Lung microvascular endothelial cell (primary cell): ENCODE measurements around the gene L3MBTL4. TPM values are rescaled to one million over a fixed set of nuclear protein-coding genes. Genes with fewer than 3 reads are reported as not detected.
"Not testable (repeated sequence)": the region's sequence is repeated elsewhere in the genome, so short reads cannot be mapped to it uniquely, and the experiment has no call there.

Experiments used
- DNase-seq, 2 donors: peaks; one replicate each; pipeline versions ENCODE4 v3.0.0 to v3.0.0-alpha.2; 2010; ENCODE audit warnings: low read depth in 2 of 2
- total RNA-seq: library from RNA; depleted of rRNA; stranded (reverse); fragments of >200 nt; gene quantifications from 2 replicates; pipeline ENCODE4 v1.2.1, GENCODE V29; 2014

Gene L3MBTL4
- total RNA-seq = 2.8 and 15.9 TPM in 2 replicates

GRCh38 chr18:6414723-6415417, at the start of gene L3MBTL4:
TSS of gene L3MBTL4 (minus strand) at chr18:6414911. CDS start at chr18:6311625, 103,286 bp downstream.
- DNase-seq = peak in 1 of 2 donors; percentile 8

DNA sequence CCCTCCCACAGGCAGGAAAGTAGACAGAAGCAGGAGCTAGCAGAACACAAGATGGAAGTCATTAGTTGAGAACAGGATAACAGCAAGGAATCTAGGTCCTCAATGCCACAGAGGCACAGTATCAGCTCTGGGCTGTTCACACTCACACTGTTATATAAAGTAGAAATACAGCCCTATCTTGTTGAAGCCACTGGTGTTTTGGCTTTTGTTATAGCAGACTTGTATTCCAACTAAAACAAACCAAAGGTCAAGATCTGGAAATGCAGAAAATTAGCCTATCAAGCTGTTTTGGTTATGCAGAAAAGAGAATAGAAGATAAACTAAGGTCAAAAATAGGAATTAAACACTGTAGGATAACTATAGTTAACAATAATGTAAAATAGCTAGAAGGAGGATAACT, 37.5 kb upstream of the L3MBTL4 start:
- DNase-seq = no peak

- no peak for DNase-seq
These were observed 34.5 kb upstream of the L3MBTL4 start for GRCh38 chr18:6449213-6449612.

GRCh38 chr18:6444466-6445228, 29.9 kb upstream of the L3MBTL4 start:
- DNase-seq = no peak

DNA sequence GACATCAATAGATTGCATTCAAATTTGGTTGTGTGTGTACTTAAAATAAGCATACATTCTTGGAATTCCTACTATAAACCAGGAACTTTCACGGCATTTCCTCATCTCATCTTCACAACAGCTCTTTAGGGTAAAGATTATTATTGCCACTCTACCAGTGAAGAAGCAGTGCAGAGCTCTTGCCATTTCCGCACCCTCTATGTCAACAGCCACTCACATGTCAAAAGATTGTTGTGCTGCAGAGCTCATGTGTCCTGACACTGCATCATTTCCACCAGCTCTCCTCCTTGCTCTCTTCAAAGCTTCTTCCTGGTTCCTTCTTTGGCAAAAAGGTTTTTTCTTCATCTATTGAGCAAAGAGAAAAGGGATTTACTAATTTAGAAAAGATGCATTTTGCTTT, 26.5 kb upstream of the L3MBTL4 start:
- no peak for DNase-seq

DNA sequence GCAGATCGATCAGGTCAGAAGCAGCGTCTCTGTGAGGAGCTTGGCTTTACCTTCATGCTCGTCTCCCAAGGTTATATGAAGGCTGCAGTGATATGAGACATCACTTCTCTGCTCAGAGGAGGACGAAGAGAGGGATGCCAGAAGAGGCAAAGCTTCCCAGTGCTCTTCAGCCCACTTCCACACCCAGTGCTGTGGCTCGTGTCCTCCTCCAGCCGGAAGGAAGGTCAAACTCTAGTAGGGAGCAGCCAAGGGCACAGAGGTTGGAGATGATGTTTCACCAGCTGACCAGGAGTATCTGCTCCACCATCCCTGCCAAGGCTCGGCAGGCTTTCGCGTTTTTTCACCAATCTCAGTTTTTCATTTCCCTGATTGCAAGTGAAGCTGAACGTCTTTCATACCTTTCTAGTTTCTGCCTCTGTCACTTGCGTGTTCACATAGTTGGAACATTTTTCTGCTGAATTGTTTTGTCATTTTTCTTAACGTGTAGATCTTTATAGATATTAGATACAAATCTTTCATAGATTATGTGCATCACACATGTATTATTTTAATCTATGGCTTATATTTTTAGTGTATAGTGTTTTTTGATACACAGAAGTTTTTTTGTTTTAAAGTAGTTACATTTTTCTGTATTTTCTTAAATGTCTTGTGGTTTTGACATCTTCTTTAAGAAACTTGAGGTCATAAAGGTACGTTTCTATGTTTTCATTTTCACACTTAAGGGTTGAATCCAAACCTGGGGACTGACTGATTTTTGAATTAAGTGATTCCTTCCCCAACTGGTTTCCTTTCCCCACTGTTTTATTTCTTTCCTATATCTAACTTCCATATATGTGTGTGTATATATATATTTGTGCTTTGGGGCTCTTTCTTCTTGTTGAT, 23.5 kb upstream of the L3MBTL4 start:
- no peak for DNase-seq

- no peak for DNase-seq
These were observed 21.0 kb upstream of the L3MBTL4 start for GRCh38 chr18:6435731-6436130.

GRCh38 chr18:6434987-6435709, 20.4 kb upstream of the L3MBTL4 start:
- DNase-seq = no peak

DNA sequence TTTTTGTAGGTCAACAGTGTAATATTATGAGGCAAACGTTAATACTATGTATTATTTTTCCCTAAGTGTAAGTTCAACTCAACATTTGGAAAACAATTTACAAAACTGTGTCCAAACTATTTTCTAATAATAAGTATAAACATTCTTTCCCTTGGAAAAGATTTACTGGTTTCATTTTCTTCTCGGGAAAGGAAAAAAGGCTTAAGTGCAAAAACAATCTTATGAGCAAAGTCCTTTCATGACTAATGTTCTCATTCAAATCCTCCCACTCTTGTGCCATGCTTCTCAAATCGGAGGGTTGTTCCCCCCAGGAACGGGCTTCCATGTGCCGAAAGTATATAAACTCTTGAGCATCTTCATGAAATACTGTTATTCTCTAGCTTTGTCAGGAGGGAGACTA, 19.8 kb upstream of the L3MBTL4 start:
- no peak for DNase-seq

DNA sequence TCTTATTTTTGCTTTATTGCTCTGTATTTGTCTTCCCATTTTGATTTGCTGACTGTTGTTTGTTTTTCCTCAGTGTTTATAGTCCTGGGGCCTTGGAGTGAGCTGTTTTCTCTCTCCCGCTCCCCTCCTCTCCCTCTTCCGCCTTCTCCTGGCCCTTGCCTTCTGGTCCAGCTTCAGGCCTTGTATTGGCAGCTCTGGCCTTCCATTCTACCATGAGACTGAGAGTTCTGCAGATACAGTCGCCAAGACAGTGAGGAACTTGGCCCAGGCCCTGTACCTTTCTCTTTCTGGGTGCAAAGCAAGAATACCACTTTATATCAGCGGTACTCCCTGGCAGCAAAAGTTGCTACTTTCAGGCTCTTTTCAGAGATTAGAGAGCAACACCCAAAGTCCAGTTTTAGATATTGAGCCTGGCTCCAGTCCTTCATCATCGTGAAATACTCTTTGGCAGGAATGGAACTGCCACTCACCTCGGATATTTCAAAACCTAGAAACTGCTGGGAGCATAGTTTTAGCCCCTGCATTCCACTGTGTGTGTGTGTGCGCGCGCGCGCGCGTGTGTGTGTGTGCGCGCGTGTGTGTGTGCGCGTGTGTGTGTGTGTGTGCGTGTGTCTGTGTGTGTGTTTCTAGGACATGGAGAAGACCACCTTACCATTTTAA, 17.1 kb upstream of the L3MBTL4 start:
- no peak for DNase-seq

DNA sequence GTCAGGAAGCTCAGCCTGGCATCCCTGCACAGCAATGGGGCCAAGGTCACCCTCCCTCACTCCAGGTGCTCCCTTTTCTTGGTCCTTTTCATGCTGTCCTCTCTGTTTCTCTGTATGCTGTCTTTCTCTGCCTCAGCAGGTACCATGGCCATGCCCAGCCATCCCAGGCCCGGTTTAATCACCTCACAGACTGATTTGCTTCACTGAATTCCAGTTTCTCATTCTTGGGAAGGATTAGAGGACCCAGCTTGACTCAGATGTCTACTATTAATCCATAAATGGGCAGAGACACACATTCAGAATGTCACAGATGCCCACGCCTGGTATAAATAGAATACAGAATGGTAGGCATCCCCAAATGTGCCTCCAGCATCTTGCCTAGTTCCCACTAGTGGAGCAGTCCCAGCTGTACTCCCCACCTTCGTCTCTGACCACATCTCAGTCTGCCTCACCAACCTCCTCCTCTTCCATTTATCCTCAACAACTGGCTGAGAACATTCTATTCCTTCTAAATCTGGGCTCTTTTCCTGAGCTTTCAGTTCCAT, 14.2 kb upstream of the L3MBTL4 start:
- DNase-seq = no peak

- DNase-seq = no peak
These were observed 12.6 kb upstream of the L3MBTL4 start for GRCh38 chr18:6427286-6427685.

DNA sequence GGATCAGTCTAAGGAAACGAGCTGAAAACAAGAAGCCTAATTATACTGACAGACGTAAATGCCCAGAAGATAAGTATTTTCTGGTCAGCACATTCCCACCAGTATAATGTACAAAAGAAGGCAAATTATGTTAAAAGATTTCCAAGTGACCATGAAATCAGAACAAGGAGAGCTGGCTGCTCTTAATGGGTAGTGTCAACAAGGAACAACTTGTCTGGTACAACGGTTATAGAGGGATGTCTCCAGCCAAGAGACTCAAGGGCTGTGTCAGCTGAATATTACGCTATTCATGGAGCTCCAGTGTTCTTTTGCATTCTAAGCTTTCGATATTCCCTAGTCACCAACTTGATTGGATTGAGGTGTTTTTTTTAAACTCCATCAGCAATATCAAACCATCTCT, 8.6 kb upstream of the L3MBTL4 start:
- DNase-seq = no peak

GRCh38 chr18:6414118-6414722, 491 bp downstream of the L3MBTL4 start:
- peak in 1 of 2 donors; percentile 59 for DNase-seq

DNA sequence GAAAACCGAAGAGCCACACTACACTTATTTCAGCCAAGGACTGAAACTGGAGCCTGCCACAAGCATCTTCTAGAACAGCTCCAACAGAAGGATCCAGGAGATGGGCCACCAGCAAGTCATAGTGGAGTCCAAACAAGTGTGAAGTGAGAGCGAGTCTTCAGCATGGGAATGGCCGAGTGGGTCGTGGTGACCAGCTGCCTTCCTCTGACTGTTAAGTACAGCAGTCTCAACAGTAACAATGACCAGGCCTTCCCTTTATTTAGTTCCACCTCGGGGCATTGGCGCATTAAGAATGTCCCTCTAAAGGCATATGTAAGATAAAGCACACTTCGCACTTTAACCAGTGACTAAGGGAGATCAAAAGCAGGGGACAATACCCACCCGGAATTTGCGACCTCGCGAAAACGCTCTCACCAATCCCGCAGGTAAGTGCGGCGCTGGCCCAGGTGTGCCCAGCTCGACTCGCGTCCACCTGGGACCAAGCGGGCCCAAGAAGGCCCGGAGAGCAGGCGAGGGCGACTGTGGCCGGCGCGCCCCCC, 1.1 kb downstream of the L3MBTL4 start:
- peak in 1 of 2 donors; percentile 6 for DNase-seq

- no peak for DNase-seq
These were observed 1.7 kb downstream of the L3MBTL4 start for GRCh38 chr18:6412933-6413472.

- DNase-seq = no peak
These were observed 3.3 kb downstream of the L3MBTL4 start for GRCh38 chr18:6411382-6411781.

DNA sequence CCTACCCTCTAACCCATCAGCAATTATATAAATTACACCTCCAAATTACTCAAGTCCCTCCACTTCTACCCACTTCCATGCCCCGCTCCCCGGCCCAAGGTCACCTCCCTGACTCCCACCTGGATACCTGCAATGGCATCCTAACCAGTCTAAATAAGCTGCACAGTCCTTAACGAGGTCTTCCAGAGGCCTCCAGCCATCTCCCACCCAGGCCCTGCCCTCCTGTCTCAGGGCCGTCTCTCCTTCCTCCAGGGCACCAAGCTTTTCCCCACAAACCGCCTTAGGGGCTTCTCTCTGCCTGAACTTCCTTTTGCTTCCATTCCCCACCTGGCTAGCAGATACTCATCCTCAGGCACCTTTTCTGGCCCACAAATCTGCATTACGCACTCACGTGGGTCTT, 4.8 kb downstream of the L3MBTL4 start:
- DNase-seq = no peak

GRCh38 chr18:6408543-6408942, 6.2 kb downstream of the L3MBTL4 start:
- DNase-seq = not testable (repeated sequence)
